Right lobe of liver (tissue), 4 donors: Measurements from ENCODE around the gene AIPL1.

Source experiments
- POLR2A ChIP-seq: fragments of 450-650 bp; IDR thresholded peaks from one replicate; pipeline ENCODE4 v1.6.1; 2017; ENCODE audit warnings: antibody characterized with exemption, mild to moderate bottlenecking
- TF ChIP-seq, protein P1 (sequence below), 4 donors: fragments of 200-600 bp in 3 of 4; fragments of 450-650 bp in 1 of 4; IDR thresholded peaks; one replicate each; pipeline versions ENCODE4 v1.5.1 to v1.8.0; 2016 to 2022; ENCODE audit warnings: antibody characterized with exemption in 4 of 4, mild to moderate bottlenecking in 2 of 4
- donor health status: DM: no; HTN: no; CAD: no.
- donor health status: DM: no; HTN: no; CAD: no.
- donor health status: DM: no; HTN: yes; CAD: no.

- TF ChIP-seq, protein P1, sequence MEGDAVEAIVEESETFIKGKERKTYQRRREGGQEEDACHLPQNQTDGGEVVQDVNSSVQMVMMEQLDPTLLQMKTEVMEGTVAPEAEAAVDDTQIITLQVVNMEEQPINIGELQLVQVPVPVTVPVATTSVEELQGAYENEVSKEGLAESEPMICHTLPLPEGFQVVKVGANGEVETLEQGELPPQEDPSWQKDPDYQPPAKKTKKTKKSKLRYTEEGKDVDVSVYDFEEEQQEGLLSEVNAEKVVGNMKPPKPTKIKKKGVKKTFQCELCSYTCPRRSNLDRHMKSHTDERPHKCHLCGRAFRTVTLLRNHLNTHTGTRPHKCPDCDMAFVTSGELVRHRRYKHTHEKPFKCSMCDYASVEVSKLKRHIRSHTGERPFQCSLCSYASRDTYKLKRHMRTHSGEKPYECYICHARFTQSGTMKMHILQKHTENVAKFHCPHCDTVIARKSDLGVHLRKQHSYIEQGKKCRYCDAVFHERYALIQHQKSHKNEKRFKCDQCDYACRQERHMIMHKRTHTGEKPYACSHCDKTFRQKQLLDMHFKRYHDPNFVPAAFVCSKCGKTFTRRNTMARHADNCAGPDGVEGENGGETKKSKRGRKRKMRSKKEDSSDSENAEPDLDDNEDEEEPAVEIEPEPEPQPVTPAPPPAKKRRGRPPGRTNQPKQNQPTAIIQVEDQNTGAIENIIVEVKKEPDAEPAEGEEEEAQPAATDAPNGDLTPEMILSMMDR (IDR thresholded peaks at IDR 0.05) = no peak
- TF ChIP-seq POLR2A = no peak
Observed at GRCh38 chr17:6377906-6378305, 57.0 kb downstream of the AIPL1 start.
